Colonic mucosa (tissue), 4 donors: Measurements from ENCODE around the gene FDXACB1. TPM values are rescaled to one million over a fixed set of nuclear protein-coding genes. Genes with fewer than 3 reads are reported as not detected.

Experiments
- DNase-seq: peaks from one replicate; pipeline ENCODE4 v3.0.0-alpha.2; 2020
- H3K27ac ChIP-seq: fragments of 200-600 bp; one replicate; pipeline ENCODE4 v1.8.0; 2021
- H3K27me3 ChIP-seq: fragments of 200-600 bp; one replicate; pipeline ENCODE4 v1.8.0; 2021
- H3K36me3 ChIP-seq: fragments of 200-600 bp; one replicate; pipeline ENCODE4 v1.8.0; 2021
- H3K4me1 ChIP-seq: fragments of 200-600 bp; one replicate; pipeline ENCODE4 v1.8.0; 2021; ENCODE audit warnings: mild to moderate bottlenecking
- H3K4me3 ChIP-seq: fragments of 200-600 bp; one replicate; pipeline ENCODE4 v1.8.0; 2021
- H3K9ac ChIP-seq, 2 donors: one replicate each; pipeline ENCODE4 v1.7.0; 2013; ENCODE audit warnings: control low read depth in 2 of 2, low read depth in 2 of 2, low read length in 2 of 2
- H3K9me3 ChIP-seq: fragments of 200-600 bp; one replicate; pipeline ENCODE4 v1.8.0; 2021
- CTCF ChIP-seq: fragments of 200-600 bp; IDR thresholded peaks from one replicate; pipeline ENCODE4 v1.8.0; 2022; ENCODE audit warnings: antibody characterized with exemption, mild to moderate bottlenecking
- intact Hi-C: fragments of 100-400 bp; cut with DNase I; formaldehyde crosslinking; loops from one replicate; pipeline ENCODE4 v1.14.1; 2022
- total RNA-seq, 2 donors: library from RNA; stranded (reverse); fragmentation: NEBNext Ultra II Directional in 1 of 2; extraction: Animal tissue kit (Norgen Biotek cat#: 25700) in 1 of 2; gene quantifications; one replicate each; pipeline ENCODE4 v1.2.1, GENCODE V29; 2021
- donor health status: healthy.
- donor health status: DM: no; HTN: no; CAD: no.
- donor health status: DM: no; HTN: no; CAD: no.

Gene FDXACB1
- total RNA-seq, 2 donors from 2014 or later = 1.6 to 2.1 TPM

DNA sequence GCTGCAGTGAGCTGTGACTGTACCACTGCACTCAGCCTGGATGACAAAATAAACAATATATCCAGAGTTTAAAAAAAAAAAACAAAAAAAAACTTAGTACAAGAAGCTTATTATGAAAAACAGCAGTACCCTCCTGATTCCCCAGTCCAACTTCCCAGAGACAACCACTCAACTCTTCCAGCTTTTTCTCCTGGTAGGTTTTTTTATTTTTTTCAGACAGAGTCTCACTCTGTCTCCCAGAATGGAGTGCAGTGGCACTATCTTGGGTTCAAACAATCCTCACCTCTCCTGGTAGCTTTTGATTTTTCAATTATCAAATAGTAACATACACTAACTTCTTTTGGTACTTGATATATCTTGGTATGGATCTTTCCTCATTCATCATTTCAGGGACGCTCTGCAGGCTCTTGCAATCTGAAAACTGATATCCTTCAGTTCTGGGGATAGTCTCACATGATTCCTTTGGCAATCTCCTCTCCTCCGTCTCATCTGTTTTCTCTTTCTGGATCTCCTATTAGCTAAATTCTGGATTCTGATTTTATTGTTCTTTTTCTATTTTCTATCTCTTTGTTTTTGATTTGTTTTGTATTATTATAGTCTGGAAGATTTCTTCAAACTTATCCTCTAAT, 52.5 kb downstream of the FDXACB1 start:
- no peaks in the 10 kb centered on the region for H3K9me3 ChIP-seq
- no peaks in the 10 kb centered on the region for H3K27me3 ChIP-seq
- intact Hi-C loops = no loop called here
- no peak overlapping the region for H3K4me3 ChIP-seq
- DNase-seq = no peak
- H3K36me3 ChIP-seq = no peaks in the 10 kb centered on the region
- no peaks in the 10 kb centered on the region for H3K4me1 ChIP-seq
- no peak overlapping the region for H3K9ac ChIP-seq
- no peak for TF ChIP-seq CTCF
- H3K27ac ChIP-seq = no peak overlapping the region

Other genes starting within 250 kb of the FDXACB1 start
- gene PPP2R1B, start 112.8 kb downstream of the FDXACB1 start, total RNA-seq = 10 to 100 TPM; 45.9 to 57.0 TPM
- gene ALG9, start 7.6 kb downstream of the FDXACB1 start, total RNA-seq = 10 to 100 TPM; 23.2 to 25.2 TPM
- 10 to 100 TPM; 18.8 to 20.0 TPM for gene CFAP68, start 376 bp upstream of the FDXACB1 start, total RNA-seq
- 100 to 1,000 TPM in 1 of 2 donors, 10 to 100 TPM in 1; 10.6 to 166 TPM for gene CRYAB, start 32.6 kb upstream of the FDXACB1 start, total RNA-seq
- 1 to 10 TPM in 1 of 2 donors, under 1 TPM in 1; 0.25 to 2.2 TPM for gene HSPB2, start 33.6 kb upstream of the FDXACB1 start, total RNA-seq
- gene C11orf52, start 39.7 kb upstream of the FDXACB1 start, total RNA-seq = 1 to 10 TPM; 7.3 to 8.8 TPM
- 10 to 100 TPM in 1 of 2 donors, 1 to 10 TPM in 1; 4.0 to 13.8 TPM for gene DIXDC1, start 58.2 kb upstream of the FDXACB1 start, total RNA-seq
- 10 to 100 TPM; 67.3 to 73.4 TPM for gene DLAT, start 146.2 kb upstream of the FDXACB1 start, total RNA-seq
- gene PIH1D2, start 194.9 kb upstream of the FDXACB1 start, total RNA-seq = 1 to 10 TPM in 1 of 2 donors, under 1 TPM in 1; 0.82 to 1.0 TPM
- 10 to 100 TPM; 12.5 to 12.8 TPM for gene NKAPD1, start 195.1 kb upstream of the FDXACB1 start, total RNA-seq
- 10 to 100 TPM; 40.7 to 93.9 TPM for gene TIMM8B, start 207.6 kb upstream of the FDXACB1 start, total RNA-seq
- 100 to 1,000 TPM; 274 to 276 TPM for gene SDHD, start 207.7 kb upstream of the FDXACB1 start, total RNA-seq